Upper lobe of left lung (tissue), 6 donors: Measurements from ENCODE around the gene E2F4. TPM values are rescaled to one million over a fixed set of nuclear protein-coding genes. Genes with fewer than 3 reads are reported as not detected.

Source experiments
- ATAC-seq, 2 donors: fragments of 200-7000 bp; cut with Tn5 transposase; one replicate each; pipeline ENCODE4 v1.9.1; 2022; ENCODE audit warnings: mild to moderate bottlenecking in 2 of 2, moderate library complexity in 2 of 2; ENCODE audit not compliant: low FRiP score in 2 of 2
- DNase-seq, 2 donors: peaks; one replicate each; pipeline ENCODE4 v3.0.0-alpha.2; 2019 to 2020
- H3K27ac ChIP-seq, 4 donors: fragments of 200-600 bp; sonication (generic); one replicate each; pipeline ENCODE4 v1.5.1; 2016 to 2019
- H3K27me3 ChIP-seq, 4 donors: fragments of 200-600 bp; sonication (generic); one replicate each; pipeline ENCODE4 v1.5.1; 2017 to 2019
- H3K36me3 ChIP-seq, 4 donors: fragments of 200-600 bp; sonication (generic); one replicate each; pipeline ENCODE4 v1.5.1; 2016 to 2019
- H3K4me1 ChIP-seq, 4 donors: fragments of 200-600 bp; sonication (generic); one replicate each; pipeline ENCODE4 v1.5.1; 2018 to 2019
- H3K4me3 ChIP-seq, 4 donors: fragments of 200-600 bp; sonication (generic); one replicate each; pipeline ENCODE4 v1.5.1; 2017 to 2019; ENCODE audit warnings: mild to moderate bottlenecking in 2 of 4, moderate library complexity in 1 of 4
- H3K9me3 ChIP-seq, 4 donors: fragments of 200-600 bp; sonication (generic); one replicate each; pipeline ENCODE4 v1.5.1; 2018 to 2019
- EP300 ChIP-seq, 4 donors: sonication (generic); formaldehyde crosslinking; IDR thresholded peaks; one replicate each; pipeline ENCODE4 v1.5.1; 2017; ENCODE audit warnings: antibody characterized with exemption in 4 of 4, control low read depth in 2 of 4
- POLR2A ChIP-seq, 4 donors: fragments of 450-650 bp; IDR thresholded peaks; one replicate each; pipeline ENCODE4 v1.5.1; 2016 to 2017; ENCODE audit warnings: antibody characterized with exemption in 4 of 4, mild to moderate bottlenecking in 2 of 4
- POLR2AphosphoS5 ChIP-seq, 2 donors: sonication (generic); formaldehyde crosslinking; IDR thresholded peaks; one replicate each; pipeline ENCODE4 v1.5.1; 2017; ENCODE audit warnings: antibody characterized with exemption in 2 of 2
- WGBS, 2 donors: methylation state at CpG; one replicate each; pipeline ENCODE4 v1.1.5; 2017 to 2018; 5-methylcytosine and 5-hydroxymethylcytosine counted together
- total RNA-seq, 6 donors: library from RNA; depleted of rRNA in 4 of 6; stranded (reverse); fragments of >200 nt in 4 of 6; gene quantifications; one replicate each; pipeline versions ENCODE4 v1.1.0 to v1.2.1, GENCODE V29; 2016 to 2021
- TF ChIP-seq, protein P1 (sequence below), 6 experiments: fragments of 450-650 bp in 4 of 6; fragments of 200-600 bp in 2 of 6; sonication (generic) in 2 of 6; IDR thresholded peaks; one replicate each; pipeline ENCODE4 v1.5.1; 2016 to 2019; ENCODE audit warnings: antibody characterized with exemption in 6 of 6
- donor health status: DM: no; HTN: no; CAD: no; lungs with moderate emphysema.
- donor health status: DM: no; HTN: yes; CAD: no; lungs with severe emphysema.

Gene E2F4
- total RNA-seq, 6 donors from 2014 or later, result 55.7 to 124 (median 85.4) TPM

DNA sequence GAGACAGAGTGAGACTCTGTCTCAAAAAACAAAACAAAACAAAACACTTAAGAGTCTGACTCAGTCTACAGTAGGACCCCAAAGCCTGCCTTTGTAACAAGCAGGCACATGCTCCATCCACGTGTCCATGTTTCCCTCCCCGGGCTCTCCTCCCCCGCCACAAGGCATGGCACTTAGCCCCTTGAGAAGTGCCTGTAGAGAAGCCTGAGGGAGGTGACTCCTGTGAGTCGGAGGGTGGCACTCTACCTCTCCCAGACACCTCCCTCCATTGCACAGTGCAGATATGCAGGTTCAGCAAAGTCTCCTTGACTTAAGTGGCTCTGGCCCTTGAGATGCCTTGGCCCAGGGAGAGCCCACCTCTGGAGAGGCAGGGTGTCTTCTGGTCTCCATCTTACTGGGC lies 48.6 kb downstream of the E2F4 start:
- Histone ChIP-seq H3K27me3 (no peaks in the 10 kb centered on the region), H3K4me3 (no peak overlapping the region), H3K9me3 (no peaks in the 10 kb centered on the region), H3K27ac (peak overlapping the region; percentile 93 to 96 (median 95)), H3K4me1 (peaks cover 61 to 80% (median 68%) of the 10 kb centered on the region in 4 donors), H3K36me3 (peaks cover 30 to 45% (median 38%) of the 10 kb centered on the region in 4 donors)
- TF ChIP-seq EP300 (IDR thresholded peaks at IDR 0.05) (peak in 1 of 4 donors; percentile 22), POLR2AphosphoS5 (IDR thresholded peaks at IDR 0.05) (peak; percentile 18), POLR2A (IDR thresholded peaks at IDR 0.05) (no peak)
- TF ChIP-seq, protein P1, sequence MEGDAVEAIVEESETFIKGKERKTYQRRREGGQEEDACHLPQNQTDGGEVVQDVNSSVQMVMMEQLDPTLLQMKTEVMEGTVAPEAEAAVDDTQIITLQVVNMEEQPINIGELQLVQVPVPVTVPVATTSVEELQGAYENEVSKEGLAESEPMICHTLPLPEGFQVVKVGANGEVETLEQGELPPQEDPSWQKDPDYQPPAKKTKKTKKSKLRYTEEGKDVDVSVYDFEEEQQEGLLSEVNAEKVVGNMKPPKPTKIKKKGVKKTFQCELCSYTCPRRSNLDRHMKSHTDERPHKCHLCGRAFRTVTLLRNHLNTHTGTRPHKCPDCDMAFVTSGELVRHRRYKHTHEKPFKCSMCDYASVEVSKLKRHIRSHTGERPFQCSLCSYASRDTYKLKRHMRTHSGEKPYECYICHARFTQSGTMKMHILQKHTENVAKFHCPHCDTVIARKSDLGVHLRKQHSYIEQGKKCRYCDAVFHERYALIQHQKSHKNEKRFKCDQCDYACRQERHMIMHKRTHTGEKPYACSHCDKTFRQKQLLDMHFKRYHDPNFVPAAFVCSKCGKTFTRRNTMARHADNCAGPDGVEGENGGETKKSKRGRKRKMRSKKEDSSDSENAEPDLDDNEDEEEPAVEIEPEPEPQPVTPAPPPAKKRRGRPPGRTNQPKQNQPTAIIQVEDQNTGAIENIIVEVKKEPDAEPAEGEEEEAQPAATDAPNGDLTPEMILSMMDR (IDR thresholded peaks at IDR 0.05), result no peak
- WGBS, 2 donors, result 35 to 54% methylated on average over 4 of the region's 4 CpGs
- DNase-seq (peak in 1 of 2 donors; percentile 93), ATAC-seq (peak; percentile 9 to 84)

DNA sequence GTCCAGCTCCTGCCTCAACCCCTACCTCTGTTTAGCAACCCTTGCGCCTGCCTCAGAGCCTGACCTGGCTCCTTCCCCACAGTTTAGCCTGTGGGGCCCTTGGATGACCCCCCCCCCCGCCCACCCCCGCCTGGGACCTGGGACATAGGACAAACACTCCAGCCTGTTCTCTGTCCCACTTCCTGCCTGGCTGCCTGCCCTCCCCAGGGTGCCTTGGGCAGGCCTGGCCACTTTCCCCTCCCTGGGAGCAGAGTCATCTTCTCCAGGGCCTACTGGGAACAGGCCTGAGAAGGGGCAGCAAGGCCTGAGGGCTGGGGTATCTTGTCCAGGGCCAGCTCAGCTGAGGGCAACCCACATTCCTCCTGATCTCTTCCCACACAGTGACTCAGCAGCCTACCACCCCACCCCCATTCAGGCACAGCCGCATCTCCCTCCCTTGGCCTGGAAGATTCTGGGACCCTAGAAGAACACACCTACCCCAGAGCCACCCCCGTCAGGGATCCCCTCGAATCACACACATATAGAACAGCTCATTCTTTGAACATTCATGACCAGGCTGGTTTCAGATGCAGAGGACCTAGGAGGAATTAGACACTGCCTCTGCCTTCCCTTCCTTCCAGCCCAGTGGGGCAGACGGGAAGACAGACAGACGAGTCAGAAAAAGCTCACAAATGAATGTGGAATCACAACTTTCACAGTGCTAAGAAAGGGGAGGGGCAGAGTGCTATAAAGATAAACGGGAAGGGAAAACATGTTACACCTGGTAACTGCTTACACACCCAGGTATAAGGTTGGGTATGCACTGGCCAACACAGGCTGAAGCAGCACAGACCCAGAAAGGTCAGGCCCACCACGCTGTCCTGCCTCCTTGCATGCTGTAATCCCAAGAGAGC lies 49.3 kb downstream of the E2F4 start:
- Histone ChIP-seq H3K36me3 (peaks cover 23 to 38% (median 30%) of the 10 kb centered on the region in 4 donors), H3K4me3 (no peak overlapping the region), H3K4me1 (peaks cover 66 to 84% (median 72%) of the 10 kb centered on the region in 4 donors), H3K9me3 (no peaks in the 10 kb centered on the region), H3K27me3 (no peaks in the 10 kb centered on the region), H3K27ac (peak overlapping the region; percentile 93 to 96 (median 95))
- 36 to 40% methylated on average over 9 to 10 of the region's 10 CpGs for WGBS, 2 donors
- peak; percentile 5 to 72 for ATAC-seq
- peak in 1 of 2 donors; percentile 90 for DNase-seq
- TF ChIP-seq EP300 (IDR thresholded peaks at IDR 0.05) (no peak), POLR2AphosphoS5 (IDR thresholded peaks at IDR 0.05) (peak; percentile 47 to 70)
- TF ChIP-seq, protein P1 (IDR thresholded peaks at IDR 0.05), result no peak

DNA sequence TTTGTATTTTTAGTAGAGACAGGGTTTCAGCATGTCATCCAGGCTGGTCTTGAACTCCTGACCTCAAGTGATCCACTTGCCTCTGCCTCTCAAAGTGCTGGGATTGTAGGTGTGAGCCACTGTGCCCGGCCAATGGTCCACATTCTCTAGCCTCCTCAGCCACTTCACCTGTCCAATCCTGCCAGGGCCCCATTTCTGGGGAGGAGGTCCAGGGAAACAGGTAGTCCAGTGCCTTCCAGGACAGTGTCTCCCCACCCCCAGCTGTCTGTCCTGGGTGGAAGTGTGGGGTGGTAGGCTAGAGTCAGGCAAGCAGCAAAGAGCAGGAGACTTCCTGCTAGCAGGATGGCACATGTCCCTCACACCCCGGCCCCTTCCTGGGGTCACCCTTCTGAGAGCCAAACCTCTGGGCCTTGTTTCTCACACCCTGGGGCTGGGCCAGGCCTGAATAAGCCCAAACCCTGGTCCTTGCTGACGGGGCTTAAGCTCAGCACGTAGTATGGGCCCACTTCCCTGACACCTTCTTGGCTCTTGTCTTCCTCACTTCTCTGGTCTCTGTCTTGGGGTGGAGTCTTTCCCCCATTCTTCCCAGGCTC lies 50.3 kb downstream of the E2F4 start:
- DNase-seq (peak in 1 of 2 donors; percentile 49), ATAC-seq (no peak)
- Histone ChIP-seq H3K9me3 (no peaks in the 10 kb centered on the region), H3K27ac (peak overlapping the region; percentile 93 to 96 (median 95)), H3K4me1 (peaks cover 66 to 84% (median 72%) of the 10 kb centered on the region in 4 donors), H3K27me3 (no peaks in the 10 kb centered on the region), H3K36me3 (peaks cover 14 to 28% (median 21%) of the 10 kb centered on the region in 4 donors), H3K4me3 (no peak overlapping the region)
- 54% methylated on average over 4 of the region's 4 CpGs for WGBS, 2 donors
- TF ChIP-seq, protein P1 (IDR thresholded peaks at IDR 0.05), result no peak
- TF ChIP-seq POLR2AphosphoS5 (IDR thresholded peaks at IDR 0.05), result peak; percentile 76 to 88
- TF ChIP-seq POLR2A (IDR thresholded peaks at IDR 0.05), result no peak
- TF ChIP-seq EP300 (IDR thresholded peaks at IDR 0.05), result peak in 1 of 4 donors; percentile 67

DNA sequence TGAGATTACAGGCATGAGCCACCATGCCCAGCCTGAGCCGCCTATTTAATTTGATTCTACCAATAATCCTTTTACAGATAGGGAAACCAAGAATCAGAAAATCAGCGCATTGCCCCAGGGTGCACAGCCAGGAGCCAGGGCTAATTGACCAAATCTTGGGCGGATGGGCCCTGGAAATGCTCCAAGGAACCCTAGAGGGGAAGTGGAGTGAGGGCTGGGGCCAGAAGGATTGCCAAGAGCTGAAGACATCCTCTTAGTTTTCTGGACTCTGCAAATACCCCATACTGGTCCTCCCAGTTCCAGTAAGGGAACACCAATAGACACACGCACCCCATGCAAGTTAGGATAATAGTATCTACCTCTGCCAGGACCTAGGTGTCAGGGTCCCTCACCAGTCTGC lies 51.5 kb downstream of the E2F4 start:
- H3K4me3 ChIP-seq, result peak overlapping the region in 2 of 4 donors; percentile 2 to 60

More for the DNA sequence above, 51.5 kb downstream of the E2F4 start:
- ATAC-seq (no peak), DNase-seq (peak in 1 of 2 donors; percentile 56)
- H3K9me3 ChIP-seq, result no peaks in the 10 kb centered on the region
- peak overlapping the region; percentile 93 to 96 (median 95) for H3K27ac ChIP-seq
- peaks cover 5 to 15% (median 9%) of the 10 kb centered on the region in 4 donors for H3K36me3 ChIP-seq
- 36 to 51% methylated on average over 4 of the region's 4 CpGs for WGBS, 2 donors
- peaks cover 75 to 86% (median 81%) of the 10 kb centered on the region in 4 donors for H3K4me1 ChIP-seq
- no peaks in the 10 kb centered on the region for H3K27me3 ChIP-seq
- TF ChIP-seq, protein P1 (IDR thresholded peaks at IDR 0.05), result no peak
- no peak for TF ChIP-seq POLR2A (IDR thresholded peaks at IDR 0.05)
- no peak for TF ChIP-seq POLR2AphosphoS5 (IDR thresholded peaks at IDR 0.05)
- TF ChIP-seq EP300 (IDR thresholded peaks at IDR 0.05), result no peak
